ENCODE data around the gene RBP3. TPM values are rescaled to one million over a fixed set of nuclear protein-coding genes. Genes with fewer than 3 reads are reported as not detected.

RBP3 gene
- total RNA-seq, 1 donor from 2014 or later = not detected

- no peak overlapping the region for H3K9ac ChIP-seq
- H3K79me2 ChIP-seq (ENCODE audit: low read depth) = no peaks in the 10 kb centered on the region
- no peak overlapping the region for H3K27ac Mint-ChIP-seq
- no peaks in the 10 kb centered on the region for H3F3A ChIP-seq (ENCODE audit: low read depth)
- no peak overlapping the region for H2AFZ ChIP-seq (replicated peaks)
- peaks cover 9% of the 10 kb centered on the region for H3K27me3 Mint-ChIP-seq (ENCODE audit: insufficient read depth, low read depth)
- no peaks in the 10 kb centered on the region for H3K36me3 ChIP-seq
- peaks cover 3% of the 10 kb centered on the region for H3K9me3 Mint-ChIP-seq
- H3K4me3 Mint-ChIP-seq = no peak overlapping the region
- no peaks in the 10 kb centered on the region for H3K9me3 ChIP-seq (ENCODE audit: low read depth)
- H3K27me3 ChIP-seq = no peaks in the 10 kb centered on the region
- H3K4me3 ChIP-seq = no peak overlapping the region
- H4K20me1 ChIP-seq (ENCODE audit: low read depth) = no peaks in the 10 kb centered on the region
- no peak for DNase-seq (ENCODE audit: low spot score)
- H3K36me3 Mint-ChIP-seq = no peaks in the 10 kb centered on the region
- H3K4me1 ChIP-seq = no peaks in the 10 kb centered on the region
- H3K27ac ChIP-seq = no peak overlapping the region
- no peak overlapping the region for H3K4me2 ChIP-seq
- TF ChIP-seq EZH2phosphoT487 (IDR thresholded peaks at IDR 0.05) (no peak), CTCF (IDR thresholded peaks at IDR 0.05) (no peak), EZH2 (IDR thresholded peaks at IDR 0.05) (no peak)
- peaks cover 6% of the 10 kb centered on the region for H3K4me1 Mint-ChIP-seq
Observed at GRCh38 chr10:47326306-47326926, 21.7 kb upstream of the RBP3 start.

DNA sequence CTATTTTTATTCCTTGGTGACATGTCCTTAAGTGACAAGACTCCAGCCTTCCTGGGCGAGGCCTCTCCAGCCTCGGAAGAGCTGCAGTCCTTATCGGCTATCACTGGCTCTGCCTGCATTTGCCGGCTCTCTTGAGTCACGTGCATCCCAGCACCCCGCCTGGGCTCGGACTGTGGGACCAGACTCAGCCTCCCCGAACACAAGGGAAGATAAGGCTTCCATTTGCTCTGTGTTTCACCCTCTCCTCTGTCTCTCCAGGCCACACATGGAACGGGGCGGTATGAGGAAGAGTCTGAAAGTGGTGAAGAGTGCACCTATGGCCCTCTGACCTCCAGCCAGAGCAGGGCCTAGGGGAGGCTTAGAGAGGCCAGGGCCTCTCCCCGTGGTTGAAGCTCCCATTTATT, 21.2 kb upstream of the RBP3 start:
- no peaks in the 10 kb centered on the region for H3K4me1 ChIP-seq
- no peak overlapping the region for H3K4me3 Mint-ChIP-seq
- H3K27ac ChIP-seq = no peak overlapping the region
- no peaks in the 10 kb centered on the region for H3K36me3 Mint-ChIP-seq
- H3K27me3 ChIP-seq = no peaks in the 10 kb centered on the region
- H3K79me2 ChIP-seq (ENCODE audit: low read depth) = no peaks in the 10 kb centered on the region
- H3K36me3 ChIP-seq = no peaks in the 10 kb centered on the region
- H3K9me3 Mint-ChIP-seq = peaks cover 3% of the 10 kb centered on the region
- TF ChIP-seq CTCF (IDR thresholded peaks at IDR 0.05) (no peak), EZH2phosphoT487 (IDR thresholded peaks at IDR 0.05) (no peak), EZH2 (IDR thresholded peaks at IDR 0.05) (no peak)
- peaks cover 9% of the 10 kb centered on the region for H3K4me1 Mint-ChIP-seq
- no peak overlapping the region for H2AFZ ChIP-seq (replicated peaks)
- no peak overlapping the region for H3K4me3 ChIP-seq
- H3K4me2 ChIP-seq = no peak overlapping the region
- no peak for DNase-seq (ENCODE audit: low spot score)
- no peaks in the 10 kb centered on the region for H4K20me1 ChIP-seq (ENCODE audit: low read depth)
- H3K9ac ChIP-seq = no peak overlapping the region
- no peaks in the 10 kb centered on the region for H3F3A ChIP-seq (ENCODE audit: low read depth)
- H3K27me3 Mint-ChIP-seq (ENCODE audit: insufficient read depth, low read depth) = peaks cover 9% of the 10 kb centered on the region
- H3K27ac Mint-ChIP-seq = no peak overlapping the region
- H3K9me3 ChIP-seq (ENCODE audit: low read depth) = no peaks in the 10 kb centered on the region

- H3K36me3 Mint-ChIP-seq = no peaks in the 10 kb centered on the region
- TF ChIP-seq EZH2 (IDR thresholded peaks at IDR 0.05) (no peak), EZH2phosphoT487 (IDR thresholded peaks at IDR 0.05) (no peak), CTCF (IDR thresholded peaks at IDR 0.05) (no peak)
- H3K4me1 ChIP-seq = no peaks in the 10 kb centered on the region
Observed at GRCh38 chr10:47329855-47330254, 18.3 kb upstream of the RBP3 start.

More at GRCh38 chr10:47329855-47330254, 18.3 kb upstream of the RBP3 start:
- no peaks in the 10 kb centered on the region for H3F3A ChIP-seq (ENCODE audit: low read depth)
- H3K9ac ChIP-seq = no peak overlapping the region
- DNase-seq (ENCODE audit: low spot score) = no peak
- Mint-ChIP-seq H3K27ac (no peak overlapping the region), H3K4me3 (no peak overlapping the region), H3K9me3 (peaks cover 3% of the 10 kb centered on the region), H3K27me3 (ENCODE audit: insufficient read depth, low read depth) (peaks cover 14% of the 10 kb centered on the region), H3K4me1 (peaks cover 8% of the 10 kb centered on the region)
- no peaks in the 10 kb centered on the region for H3K79me2 ChIP-seq (ENCODE audit: low read depth)
- H3K27ac ChIP-seq = no peak overlapping the region
- no peak overlapping the region for H3K4me2 ChIP-seq
- no peaks in the 10 kb centered on the region for H4K20me1 ChIP-seq (ENCODE audit: low read depth)
- no peak overlapping the region for H3K4me3 ChIP-seq
- H2AFZ ChIP-seq (replicated peaks) = no peak overlapping the region
- H3K27me3 ChIP-seq = no peaks in the 10 kb centered on the region
- H3K36me3 ChIP-seq = no peaks in the 10 kb centered on the region
- H3K9me3 ChIP-seq (ENCODE audit: low read depth) = no peaks in the 10 kb centered on the region
